GM12872 (cell line): Measurements from ENCODE around the gene GCLC.

Source experiments
- CTCF ChIP-seq: IDR thresholded peaks from 3 replicates; pipeline ENCODE4 v1.5.1; 2011; ENCODE audit warnings: low read depth, mild to moderate bottlenecking, low read length, moderate library complexity; ENCODE audit not compliant: insufficient read depth

Gene GCLC

GRCh38 chr6:53573299-53573698, 28.4 kb upstream of the GCLC start:
- TF ChIP-seq CTCF, result no peak

DNA sequence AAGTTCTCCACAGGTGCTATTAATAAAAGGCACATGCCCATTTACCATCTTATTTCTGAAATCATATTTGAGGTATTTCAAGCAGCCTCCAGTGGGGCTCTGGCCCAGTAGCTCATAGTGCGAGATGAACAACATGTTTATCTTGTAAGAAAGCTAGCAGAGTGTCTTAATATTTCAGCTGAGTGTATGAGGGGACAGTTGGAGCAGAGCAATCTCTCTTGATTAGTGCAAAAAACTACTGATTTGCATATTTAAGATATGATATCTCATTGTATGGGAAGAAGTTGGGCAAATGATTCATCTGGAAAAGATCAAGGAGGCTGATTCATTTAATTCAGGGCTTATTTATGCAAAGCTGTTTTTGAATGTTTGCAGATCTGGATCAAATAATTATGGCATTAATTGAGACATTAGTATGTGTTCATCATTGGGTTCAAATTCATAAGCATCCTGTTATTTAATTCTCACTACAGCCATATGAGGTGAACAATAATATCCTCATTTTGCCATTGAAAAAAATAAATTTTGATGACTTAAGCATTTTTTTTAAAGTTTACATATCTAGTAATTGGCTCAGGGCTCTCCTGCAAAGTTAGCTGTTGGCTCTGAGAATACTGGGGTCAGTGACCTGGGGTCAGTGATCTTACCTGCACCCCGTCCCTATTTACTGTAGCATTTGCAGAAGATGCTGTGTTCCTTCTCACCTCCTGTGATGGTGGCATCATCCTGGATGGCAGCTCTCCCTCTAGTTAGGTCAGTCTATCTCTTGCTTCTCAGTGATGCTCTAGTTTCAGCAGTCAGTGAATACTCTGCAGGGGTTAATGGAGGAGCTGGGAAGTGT, 24.1 kb upstream of the GCLC start:
- no peak for TF ChIP-seq CTCF

- no peak for TF ChIP-seq CTCF
These were observed 22.8 kb upstream of the GCLC start for GRCh38 chr6:53567701-53568100.

- TF ChIP-seq CTCF, result no peak
These were observed 21.9 kb upstream of the GCLC start for GRCh38 chr6:53566755-53567154.

GRCh38 chr6:53565886-53566285, 21.0 kb upstream of the GCLC start:
- no peak for TF ChIP-seq CTCF

DNA sequence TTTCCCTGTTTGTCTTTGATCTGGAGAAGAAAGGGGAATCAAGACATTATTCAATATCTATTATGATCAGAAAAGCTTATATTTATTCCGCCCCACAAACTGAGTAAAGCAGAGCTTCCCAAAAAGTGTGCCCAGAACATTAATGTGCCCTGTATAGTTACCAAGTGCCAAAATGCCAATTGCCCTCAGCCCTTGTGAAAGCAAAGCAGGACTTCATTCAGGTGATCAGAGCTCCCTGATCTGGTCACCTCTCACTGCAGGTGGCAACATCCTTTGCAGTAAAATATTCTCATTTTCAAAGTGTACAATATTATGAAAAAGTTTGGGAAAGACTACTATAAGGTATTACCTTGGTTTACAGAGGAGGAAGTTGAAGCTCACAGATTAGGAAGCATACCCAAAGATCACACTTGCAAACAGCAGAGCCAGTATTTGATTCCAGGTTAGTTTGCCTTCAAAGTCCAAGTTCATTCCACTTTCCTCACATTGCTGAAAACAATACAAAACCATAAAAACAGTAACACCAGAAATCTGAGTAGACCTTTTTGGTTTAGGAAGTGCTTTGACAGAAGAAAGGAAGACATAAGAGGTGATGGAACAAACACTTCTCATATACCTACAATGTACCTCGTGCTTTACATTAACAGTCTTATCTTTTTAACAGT, 19.6 kb upstream of the GCLC start:
- no peak for TF ChIP-seq CTCF

DNA sequence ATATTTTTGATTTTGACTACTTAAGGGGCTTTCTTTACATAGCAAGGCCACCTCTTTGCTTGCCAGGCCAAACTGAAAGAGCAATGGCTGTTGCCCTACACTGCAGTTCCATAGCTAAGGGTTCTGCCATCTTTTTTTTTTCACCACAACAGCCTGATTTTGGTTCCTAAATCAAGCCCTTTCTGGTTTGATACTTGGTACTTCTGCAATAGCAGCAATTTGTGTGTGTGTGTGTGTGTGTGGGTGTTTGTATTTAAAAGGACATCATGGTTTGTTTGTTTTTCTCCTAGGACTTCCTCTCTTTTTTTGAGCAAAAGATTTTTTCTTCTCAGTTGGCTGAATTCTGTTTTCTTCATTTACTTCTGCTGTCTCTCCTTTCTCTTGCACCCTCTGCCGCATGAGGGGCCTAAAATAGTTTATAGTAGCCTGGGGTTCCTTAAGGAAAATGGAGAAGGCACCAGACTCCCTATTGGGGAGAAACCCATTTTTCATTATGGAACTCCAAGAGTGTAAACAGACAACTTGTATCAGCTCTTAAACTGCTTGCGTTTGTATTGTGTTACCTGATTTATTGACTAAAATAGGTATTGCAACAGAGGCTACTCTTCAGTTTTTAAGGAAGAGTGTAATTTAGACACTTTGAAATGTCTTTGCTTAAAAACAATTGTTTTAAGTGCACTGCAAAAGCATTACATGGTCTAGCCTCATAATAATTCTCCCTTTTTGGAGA, 12.2 kb upstream of the GCLC start:
- no peak for TF ChIP-seq CTCF
